Body of pancreas (tissue), 4 donors: ENCODE measurements around the gene MYDGF.

ENCODE experiments used
- CTCF ChIP-seq, 7 experiments: fragments of 450-650 bp in 4 of 7; fragments of 200-600 bp in 3 of 7; sonication (generic) in 3 of 7; IDR thresholded peaks; one replicate each; pipeline ENCODE4 v1.5.1; 2016 to 2019; ENCODE audit warnings: antibody characterized with exemption in 7 of 7
- POLR2A ChIP-seq, 3 donors: fragments of 450-650 bp; IDR thresholded peaks; one replicate each; pipeline ENCODE4 v1.6.1; 2016; ENCODE audit warnings: antibody characterized with exemption in 3 of 3, mild to moderate bottlenecking in 2 of 3

- no peak for TF ChIP-seq POLR2A (IDR thresholded peaks at IDR 0.05)
- no peak for TF ChIP-seq CTCF (IDR thresholded peaks at IDR 0.05)
Measured at GRCh38 chr19:4647676-4648644, 22.2 kb downstream of the MYDGF start.
